Coronary artery (tissue), 2 donors: Measurements from ENCODE around the gene CPN1.

Experiments used
- DNase-seq: peaks from one replicate; pipeline ENCODE4 v3.0.0-alpha.2; 2017; ENCODE audit warnings: low spot score
- H3K27ac ChIP-seq, 2 donors: fragments of 200-600 bp; sonication (generic); one replicate each; pipeline ENCODE4 v1.5.1; 2016 to 2019
- H3K4me3 ChIP-seq: fragments of 200-600 bp; sonication (generic); 2 replicates; pipeline ENCODE4 v1.5.1; 2016; ENCODE audit warnings: mild to moderate bottlenecking, moderate library complexity
- CTCF ChIP-seq: fragments of 200-600 bp; sonication (generic); IDR thresholded peaks from one replicate; pipeline ENCODE4 v1.5.1; 2019; ENCODE audit warnings: antibody characterized with exemption

CPN1 gene

GRCh38 chr10:100025576-100025975 is 56.1 kb downstream of the CPN1 start:
- DNase-seq, result no peak
- no peak overlapping the region for H3K27ac ChIP-seq
- no peak for TF ChIP-seq CTCF
- H3K4me3 ChIP-seq, result no peak overlapping the region

- Histone ChIP-seq H3K27ac (no peak overlapping the region), H3K4me3 (no peak overlapping the region)
- TF ChIP-seq CTCF, result no peak
- DNase-seq, result no peak
These were observed 56.9 kb downstream of the CPN1 start for GRCh38 chr10:100024748-100025147.

- DNase-seq, result no peak
- no peak for TF ChIP-seq CTCF
- Histone ChIP-seq H3K27ac (no peak overlapping the region), H3K4me3 (no peak overlapping the region)
These were observed 59.3 kb downstream of the CPN1 start for GRCh38 chr10:100022403-100022802.

GRCh38 chr10:100021322-100021721 is 60.3 kb downstream of the CPN1 start:
- no peak overlapping the region for H3K4me3 ChIP-seq
- DNase-seq, result no peak
- no peak overlapping the region for H3K27ac ChIP-seq
- TF ChIP-seq CTCF, result no peak

GRCh38 chr10:100020886-100021253 is 60.8 kb downstream of the CPN1 start:
- DNase-seq, result no peak
- no peak for TF ChIP-seq CTCF
- Histone ChIP-seq H3K4me3 (no peak overlapping the region), H3K27ac (no peak overlapping the region)

- no peak overlapping the region for H3K4me3 ChIP-seq
- TF ChIP-seq CTCF, result no peak
- no peak for DNase-seq
- H3K27ac ChIP-seq, result no peak overlapping the region
These were observed 61.4 kb downstream of the CPN1 start for GRCh38 chr10:100020142-100020885.

- Histone ChIP-seq H3K27ac (no peak overlapping the region), H3K4me3 (no peak overlapping the region)
- no peak for TF ChIP-seq CTCF
- DNase-seq, result no peak
These were observed 61.9 kb downstream of the CPN1 start for GRCh38 chr10:100019787-100020141.
